AG10803 (cell line): ENCODE measurements around the gene CHRND.

Source experiments
- DNase-seq: peaks from one replicate; pipeline ENCODE4 v3.0.0; 2010; ENCODE audit warnings: low read depth
- H3K4me3 ChIP-seq: 2 replicates; pipeline ENCODE4 v1.5.1; 2011; ENCODE audit warnings: mild to moderate bottlenecking, low read length, control low read depth
- CTCF ChIP-seq: conservative IDR thresholded peaks from 2 replicates; pipeline ENCODE4 v1.5.1; 2011; ENCODE audit warnings: mild to moderate bottlenecking, low read length, control low read depth, inconsistent platforms

The CHRND gene

GRCh38 chr2:232584238-232584637 is 58.3 kb downstream of the CHRND start:
- no peak for DNase-seq
- H3K4me3 ChIP-seq = no peak overlapping the region
- TF ChIP-seq CTCF = no peak
